H1 (cell line): ENCODE data around the gene TEX51. TPM values are rescaled to one million over a fixed set of nuclear protein-coding genes. Genes with fewer than 3 reads are reported as not detected.

Experiments used
- CHD7 ChIP-seq: fragments of 300-600 bp; sonication (generic); IDR thresholded peaks from 2 replicates; pipeline ENCODE4 v1.7.1; 2012; ENCODE audit warnings: low read length, moderate library complexity, mild to moderate bottlenecking, inconsistent platforms; ENCODE audit not compliant: insufficient replicate concordance
- POLR2A ChIP-seq, 2 experiments: IDR thresholded peaks; 1 replicate in 1 of 2; 2 replicates in 1 of 2; pipeline ENCODE4 v1.6.1; 2011; ENCODE audit warnings: low read depth in 2 of 2, low read length in 2 of 2, mild to moderate bottlenecking in 2 of 2; ENCODE audit errors: control extremely low read depth in 1 of 2
- polyA plus RNA-seq, 7 experiments: library from polyadenylated mRNA; depleted of rRNA in 3 of 7; stranded (reverse) in 5 of 7; unstranded in 2 of 7; fragments of >200 nt in 5 of 7; fragments of 200-250 nt in 2 of 7; gene quantifications; 1 replicate in 5 of 7; 2 replicates in 1 of 7; 4 replicates in 1 of 7; pipeline versions ENCODE4 v1.2.1 to v1.2.3, GENCODE V29; 2011 to 2013; ENCODE audit warnings: missing spikeins in 2 of 7, mixed read lengths in 2 of 7
- total RNA-seq: library from RNA; stranded (reverse); fragmentation: NEBNext Ultra II Directional; extraction: Animal tissue kit (Norgen Biotek cat#: 25700); gene quantifications from 2 replicates; pipeline ENCODE4 v1.2.1, GENCODE V29; 2021

TEX51 gene
- total and polyA plus RNA-seq, 2 of the 8 experiments (the other 6 are each of a cell fraction or from before 2014, with no cell fraction given) = not detected

GRCh38 chr2:126883666-126884040, 15.0 kb upstream of the TEX51 start (continued):
- no peak for TF ChIP-seq CHD7
- no peak for TF ChIP-seq POLR2A (IDR thresholded peaks at IDR 0.05; ENCODE audit: control extremely low read depth in 1 of 2, low read depth in 2 of 2, low read length in 2 of 2)
